SK-N-SH treated with all-trans-retinoic acid at 6 μM for 48 hours (cell line): ENCODE measurements around the gene RTL9.
A peak's percentile ranks its signal among the peaks of the same experiment; 100 is the strongest.

Experiments used
- ATAC-seq: fragments of 200-7000 bp; cut with Tn5 transposase; 3 replicates; pipeline ENCODE4 v1.9.1; 2020; ENCODE audit warnings: mild to moderate bottlenecking, moderate library complexity
- ARNTL ChIP-seq: fragments of 450-650 bp; formaldehyde crosslinking; IDR thresholded peaks from 2 replicates; pipeline ENCODE4 v1.5.0; 2020; ENCODE audit warnings: low read depth, mild to moderate bottlenecking, moderate library complexity, borderline replicate concordance
- BACH2 ChIP-seq: fragments of 250-450 bp; sonication (Bioruptor Pico); IDR thresholded peaks from 2 replicates; pipeline ENCODE4 v1.9.0; 2021; ENCODE audit warnings: mild to moderate bottlenecking, borderline replicate concordance
- CREB5 ChIP-seq: fragments of 250-450 bp; sonication (Bioruptor Pico); IDR thresholded peaks from 2 replicates; pipeline ENCODE4 v1.5.1; 2020; ENCODE audit warnings: low read depth, mild to moderate bottlenecking, moderate library complexity
- CSDC2 ChIP-seq: fragments of 250-450 bp; sonication (Bioruptor Pico); IDR thresholded peaks from 2 replicates; pipeline ENCODE4 v1.5.0; 2020; ENCODE audit warnings: mild to moderate bottlenecking, moderate library complexity
- ESRRG ChIP-seq: fragments of 250-450 bp; sonication (Bioruptor Pico); IDR thresholded peaks from 2 replicates; pipeline ENCODE4 v1.6.1; 2021; ENCODE audit warnings: mild to moderate bottlenecking
- ISL1 ChIP-seq: fragments of 250-450 bp; sonication (Bioruptor Pico); IDR thresholded peaks from 2 replicates; pipeline ENCODE4 v2.1.2; 2022; ENCODE audit warnings: mild to moderate bottlenecking, moderate library complexity
- OSR1 ChIP-seq: fragments of 250-450 bp; sonication (Bioruptor Pico); IDR thresholded peaks from 2 replicates; pipeline ENCODE4 v1.8.0; 2022; ENCODE audit warnings: moderate library complexity, mild to moderate bottlenecking, inconsistent platforms
- RARB ChIP-seq: fragments of 250-450 bp; sonication (Bioruptor Pico); IDR thresholded peaks from 2 replicates; pipeline ENCODE4 v1.8.0; 2021; ENCODE audit warnings: mild to moderate bottlenecking, moderate library complexity
- SNAI2 ChIP-seq: fragments of 250-450 bp; sonication (Bioruptor Pico); IDR thresholded peaks from 2 replicates; pipeline ENCODE4 v1.5.0; 2020; ENCODE audit warnings: mild to moderate bottlenecking, moderate library complexity
- TOX ChIP-seq: fragments of 250-450 bp; sonication (Bioruptor Pico); IDR thresholded peaks from 2 replicates; pipeline ENCODE4 v1.8.0; 2021; ENCODE audit warnings: mild to moderate bottlenecking, moderate library complexity, borderline replicate concordance
- ZC3H10 ChIP-seq: fragments of 250-450 bp; sonication (Bioruptor Pico); IDR thresholded peaks from 2 replicates; pipeline ENCODE4 v1.5.1; 2021; ENCODE audit warnings: mild to moderate bottlenecking, moderate library complexity
- ZFP30 ChIP-seq: fragments of 450-650 bp; formaldehyde crosslinking; IDR thresholded peaks from 2 replicates; pipeline ENCODE4 v1.5.0; 2022; ENCODE audit warnings: mild to moderate bottlenecking, moderate library complexity
- ZNF565 ChIP-seq: fragments of 450-650 bp; formaldehyde crosslinking; conservative IDR thresholded peaks from 2 replicates; pipeline ENCODE4 v1.5.0; 2020; ENCODE audit warnings: low read depth, mild to moderate bottlenecking, moderate library complexity
- ZNF70 ChIP-seq: fragments of 450-650 bp; formaldehyde crosslinking; IDR thresholded peaks from 2 replicates; pipeline ENCODE4 v1.5.0; 2020; ENCODE audit warnings: mild to moderate bottlenecking, moderate library complexity
- ZNF8 ChIP-seq: fragments of 450-650 bp; formaldehyde crosslinking; IDR thresholded peaks from 2 replicates; pipeline ENCODE4 v1.5.0; 2020; ENCODE audit warnings: mild to moderate bottlenecking, moderate library complexity
- TF ChIP-seq, protein P1 (sequence below): fragments of 250-450 bp; sonication (Bioruptor Pico); IDR thresholded peaks from 2 replicates; pipeline ENCODE4 v1.5.0; 2020; ENCODE audit warnings: mild to moderate bottlenecking, moderate library complexity
- TF ChIP-seq, protein P2 (sequence below): fragments of 250-450 bp; sonication (Bioruptor Pico); IDR thresholded peaks from 2 replicates; pipeline ENCODE4 v1.5.1; 2021; ENCODE audit warnings: mild to moderate bottlenecking, moderate library complexity

RTL9 gene

GRCh38 chrX:110317061-110317819 is 41.4 kb upstream of the RTL9 start:
- no peak for TF ChIP-seq RARB (CRISPR knock-in tag)
- peak; percentile 62 for ATAC-seq

DNA sequence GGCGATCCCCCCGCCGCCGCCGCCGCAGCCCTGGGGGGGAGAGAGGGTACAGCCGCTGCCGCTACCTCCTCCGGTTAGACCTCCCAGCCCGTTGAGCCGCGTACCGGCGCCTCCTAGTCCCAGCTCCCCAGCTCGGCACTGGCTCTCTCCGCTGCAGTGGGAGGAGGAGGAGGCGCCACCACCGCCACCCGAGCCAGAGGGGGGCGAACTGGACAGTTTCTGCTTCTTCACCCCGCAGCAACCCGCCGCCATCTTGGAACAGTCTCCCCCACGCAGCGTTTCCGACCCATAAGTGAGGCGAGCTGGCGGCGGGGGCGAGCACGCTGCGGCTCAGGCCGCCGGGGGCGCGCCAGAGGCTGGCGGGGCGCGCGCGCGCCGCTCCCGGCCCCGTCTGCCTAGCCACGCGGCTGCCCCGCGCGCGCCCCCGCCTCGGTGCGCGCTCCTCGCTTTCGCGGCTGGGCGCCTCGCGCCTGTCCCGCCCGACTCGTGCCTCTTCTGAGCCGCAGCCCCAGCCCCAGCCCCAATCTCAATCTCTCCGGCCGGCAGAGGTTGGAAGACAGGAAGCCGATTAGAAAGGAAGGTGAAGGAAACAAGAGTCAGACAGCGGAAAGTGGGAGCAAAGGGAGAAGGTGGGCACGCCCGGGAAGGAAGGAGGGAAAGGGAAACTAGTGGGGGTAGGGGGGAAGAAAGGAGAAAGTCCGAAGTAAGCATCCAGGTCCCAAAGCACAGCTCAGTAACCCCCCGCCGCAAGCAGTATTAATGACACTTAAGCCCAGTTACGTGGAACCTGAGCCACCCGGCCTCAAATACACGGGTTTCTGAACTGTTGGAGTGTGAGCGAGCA is 40.6 kb upstream of the RTL9 start, which contains the start of gene AMMECR1:
Gene AMMECR1 (minus strand): TSS at position 266 of the 844 bp plus-strand sequence. CDS start 14 bp downstream, at position 252.
- ATAC-seq, result peak; percentile 86
- 0 out of 2 replicates have a peak, but pooled peaks have one; percentile 65 for TF ChIP-seq OSR1 (CRISPR knock-in tag)
- no peak for TF ChIP-seq ZNF565 (CRISPR knock-in tag)
- TF ChIP-seq, protein P1, sequence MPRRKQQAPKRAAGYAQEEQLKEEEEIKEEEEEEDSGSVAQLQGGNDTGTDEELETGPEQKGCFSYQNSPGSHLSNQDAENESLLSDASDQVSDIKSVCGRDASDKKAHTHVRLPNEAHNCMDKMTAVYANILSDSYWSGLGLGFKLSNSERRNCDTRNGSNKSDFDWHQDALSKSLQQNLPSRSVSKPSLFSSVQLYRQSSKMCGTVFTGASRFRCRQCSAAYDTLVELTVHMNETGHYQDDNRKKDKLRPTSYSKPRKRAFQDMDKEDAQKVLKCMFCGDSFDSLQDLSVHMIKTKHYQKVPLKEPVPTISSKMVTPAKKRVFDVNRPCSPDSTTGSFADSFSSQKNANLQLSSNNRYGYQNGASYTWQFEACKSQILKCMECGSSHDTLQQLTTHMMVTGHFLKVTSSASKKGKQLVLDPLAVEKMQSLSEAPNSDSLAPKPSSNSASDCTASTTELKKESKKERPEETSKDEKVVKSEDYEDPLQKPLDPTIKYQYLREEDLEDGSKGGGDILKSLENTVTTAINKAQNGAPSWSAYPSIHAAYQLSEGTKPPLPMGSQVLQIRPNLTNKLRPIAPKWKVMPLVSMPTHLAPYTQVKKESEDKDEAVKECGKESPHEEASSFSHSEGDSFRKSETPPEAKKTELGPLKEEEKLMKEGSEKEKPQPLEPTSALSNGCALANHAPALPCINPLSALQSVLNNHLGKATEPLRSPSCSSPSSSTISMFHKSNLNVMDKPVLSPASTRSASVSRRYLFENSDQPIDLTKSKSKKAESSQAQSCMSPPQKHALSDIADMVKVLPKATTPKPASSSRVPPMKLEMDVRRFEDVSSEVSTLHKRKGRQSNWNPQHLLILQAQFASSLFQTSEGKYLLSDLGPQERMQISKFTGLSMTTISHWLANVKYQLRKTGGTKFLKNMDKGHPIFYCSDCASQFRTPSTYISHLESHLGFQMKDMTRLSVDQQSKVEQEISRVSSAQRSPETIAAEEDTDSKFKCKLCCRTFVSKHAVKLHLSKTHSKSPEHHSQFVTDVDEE (CRISPR knock-in tag), result peak; percentile 43; the same call in 1 of the 2 replicates
- no peak for TF ChIP-seq ESRRG (CRISPR knock-in tag)
- TF ChIP-seq SNAI2 (CRISPR knock-in tag), result 0 out of 2 replicates have a peak, but pooled peaks have one; percentile 32
- no peak for TF ChIP-seq ISL1 (CRISPR knock-in tag)
- no peak for TF ChIP-seq ARNTL (CRISPR knock-in tag)
- TF ChIP-seq ZNF70, result no peak
- TF ChIP-seq ZNF8 (CRISPR knock-in tag), result no peak

DNA sequence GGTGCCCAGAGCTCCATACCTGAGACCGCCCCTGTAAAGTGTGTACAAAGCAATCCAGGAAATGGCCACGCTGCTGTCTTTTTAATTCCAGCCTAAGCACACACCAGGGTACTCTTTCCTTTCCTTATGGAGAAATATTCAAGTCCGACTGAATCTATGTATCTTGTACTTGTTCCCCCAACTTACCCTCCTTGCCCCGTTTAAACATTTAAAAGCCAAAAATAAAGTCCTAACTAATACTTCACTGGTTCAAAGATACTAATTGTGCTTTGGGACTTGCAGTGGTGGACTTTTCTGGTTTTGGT is 40.0 kb upstream of the RTL9 start:
- no peak; the same call in 1 of the 3 replicates for ATAC-seq
- TF ChIP-seq ZC3H10 (no peak), BACH2 (CRISPR knock-in tag) (no peak), ZNF565 (CRISPR knock-in tag) (no peak), ZNF8 (CRISPR knock-in tag) (no peak), ZNF70 (no peak), CREB5 (CRISPR knock-in tag) (no peak)
- TF ChIP-seq, protein P2, sequence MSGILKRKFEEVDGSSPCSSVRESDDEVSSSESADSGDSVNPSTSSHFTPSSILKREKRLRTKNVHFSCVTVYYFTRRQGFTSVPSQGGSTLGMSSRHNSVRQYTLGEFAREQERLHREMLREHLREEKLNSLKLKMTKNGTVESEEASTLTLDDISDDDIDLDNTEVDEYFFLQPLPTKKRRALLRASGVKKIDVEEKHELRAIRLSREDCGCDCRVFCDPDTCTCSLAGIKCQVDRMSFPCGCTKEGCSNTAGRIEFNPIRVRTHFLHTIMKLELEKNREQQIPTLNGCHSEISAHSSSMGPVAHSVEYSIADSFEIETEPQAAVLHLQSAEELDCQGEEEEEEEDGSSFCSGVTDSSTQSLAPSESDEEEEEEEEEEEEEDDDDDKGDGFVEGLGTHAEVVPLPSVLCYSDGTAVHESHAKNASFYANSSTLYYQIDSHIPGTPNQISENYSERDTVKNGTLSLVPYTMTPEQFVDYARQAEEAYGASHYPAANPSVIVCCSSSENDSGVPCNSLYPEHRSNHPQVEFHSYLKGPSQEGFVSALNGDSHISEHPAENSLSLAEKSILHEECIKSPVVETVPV, result no peak

DNA sequence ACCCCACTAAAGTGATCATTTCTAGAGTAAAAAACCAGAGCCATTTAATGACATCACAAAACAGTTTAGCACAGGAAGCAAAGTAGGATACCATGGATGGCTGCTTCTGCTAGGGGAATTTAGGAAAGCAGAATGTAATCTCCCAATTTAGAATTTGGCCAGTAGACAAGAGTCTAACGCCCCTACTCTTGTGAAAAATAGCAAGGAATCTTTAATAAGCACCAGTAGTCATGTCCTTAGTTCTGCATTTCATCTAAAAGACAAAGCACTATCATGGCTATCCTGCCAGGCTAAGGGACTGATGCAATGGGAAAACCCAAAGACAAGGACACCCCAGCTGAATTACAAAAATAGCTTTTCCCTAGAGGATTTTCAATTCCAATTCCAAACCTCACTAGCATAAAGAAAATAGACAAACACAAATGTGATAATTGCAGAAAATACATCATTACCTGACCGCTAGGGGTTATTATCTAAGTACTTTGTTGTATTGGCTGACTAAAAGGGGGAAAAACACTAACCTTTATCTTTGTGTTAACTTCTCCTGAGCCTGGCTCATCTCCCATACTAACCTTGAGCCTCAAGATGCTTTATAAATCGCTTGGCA is 38.2 kb upstream of the RTL9 start:
- TF ChIP-seq ZNF8 (CRISPR knock-in tag) (no peak), TOX (CRISPR knock-in tag) (no peak), ZC3H10 (no peak), ZNF70 (no peak), CSDC2 (CRISPR knock-in tag) (no peak), ZFP30 (no peak), RARB (CRISPR knock-in tag) (no peak)
- TF ChIP-seq, protein P2, result no peak
- no peak for ATAC-seq

DNA sequence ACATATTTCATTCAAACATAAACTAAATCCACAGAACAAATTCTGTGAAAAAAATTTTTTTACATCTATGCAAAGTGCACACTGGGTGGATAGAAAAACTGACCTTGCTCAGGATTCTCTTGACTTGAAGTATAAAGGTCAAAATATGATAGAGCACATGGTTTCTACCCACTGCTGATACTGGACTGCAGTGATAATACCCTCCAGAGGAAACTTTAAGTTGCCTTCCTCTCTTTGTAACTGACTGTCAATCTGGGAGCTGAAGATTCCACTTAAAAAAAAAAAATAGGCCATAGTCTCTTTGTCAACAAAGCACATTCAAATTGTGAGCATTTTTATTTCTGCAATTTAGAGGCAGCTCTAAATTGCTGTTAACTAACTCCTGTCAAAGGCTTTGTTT is 37.6 kb upstream of the RTL9 start:
- no peak for TF ChIP-seq RARB (CRISPR knock-in tag)
- TF ChIP-seq CSDC2 (CRISPR knock-in tag), result no peak
- TF ChIP-seq TOX (CRISPR knock-in tag), result no peak
- no peak for TF ChIP-seq ZC3H10
- no peak for ATAC-seq
